ENCODE measurements around the gene ABHD17A. TPM values are rescaled to one million over a fixed set of nuclear protein-coding genes. Genes with fewer than 3 reads are reported as not detected.

Gene ABHD17A
- total and polyA plus RNA-seq, 9 of the 15 experiments (the other 6 are each of a cell fraction or from before 2014, with no cell fraction given): 0.04 to 135 (median 21.8) TPM; not detected in 1

GRCh38 chr19:1905863-1906375 is 20.6 kb upstream of the ABHD17A start (continued):
- TF ChIP-seq ARID3B (CRISPR knock-in tag; IDR thresholded peaks at IDR 0.05; ENCODE audit: borderline replicate concordance) (no peak), ZNF764 (CRISPR knock-in tag; IDR thresholded peaks at IDR 0.05; ENCODE audit: low read depth) (no peak), MLLT1 (IDR thresholded peaks at IDR 0.05) (0 out of 4 replicates have a peak, but pooled peaks of 1 of the 2 experiments have one; percentile 31), SMAD3 (CRISPR knock-in tag; conservative IDR thresholded peaks at IDR 0.05) (0 out of 2 replicates have a peak, but pooled peaks have one; percentile 43), NEUROD1 (IDR thresholded peaks at IDR 0.05; ENCODE audit: borderline replicate concordance, low read depth, low read length, partially characterized antibody) (no peak), ATF6 (CRISPR knock-in tag; IDR thresholded peaks at IDR 0.05) (no peak; the same call in 1 of the 2 replicates), FOXK2 (conservative IDR thresholded peaks at IDR 0.05 in 1 of 2, IDR thresholded peaks at IDR 0.05 in 1 of 2; ENCODE audit: low read depth in 2 of 2) (no peak), ELK1 (CRISPR knock-in tag; IDR thresholded peaks at IDR 0.05) (0 out of 2 replicates have a peak, but pooled peaks have one; percentile 48), ZNF316 (IDR thresholded peaks at IDR 0.05) (no peak), SMAD4 (CRISPR knock-in tag; conservative IDR thresholded peaks at IDR 0.05) (0 out of 2 replicates have a peak, but pooled peaks have one; percentile 44), TAF9B (IDR thresholded peaks at IDR 0.05; ENCODE audit: partially characterized antibody) (no peak), BCL6 (CRISPR knock-in tag; IDR thresholded peaks at IDR 0.05) (peak; percentile 45; the same call in 1 of the 2 replicates), ZNF398 (CRISPR knock-in tag; IDR thresholded peaks at IDR 0.05) (no peak), POLR3G (IDR thresholded peaks at IDR 0.05; ENCODE audit: extremely low read depth, insufficient read length, insufficient replicate concordance) (no peak), SMARCA5 (IDR thresholded peaks at IDR 0.05) (no peak), HDAC6 (IDR thresholded peaks at IDR 0.05; ENCODE audit: low read depth, low read length) (no peak), PCBP2 (IDR thresholded peaks at IDR 0.05; ENCODE audit: low read depth, low read length, poor library complexity, severe bottlenecking) (no peak), SRSF1 (IDR thresholded peaks at IDR 0.05; ENCODE audit: low read depth, low read length) (no peak), ZNF668 (CRISPR knock-in tag; IDR thresholded peaks at IDR 0.05) (no peak), EZH2 (IDR thresholded peaks at IDR 0.05; ENCODE audit: borderline replicate concordance, low read depth, low read length) (no peak), HEY1 (CRISPR knock-in tag; IDR thresholded peaks at IDR 0.05; ENCODE audit: borderline replicate concordance) (no peak)

Data from K562 (cell line).